ENCODE results near the gene MRPL49. TPM values are rescaled to one million over a fixed set of nuclear protein-coding genes. Genes with fewer than 3 reads are reported as not detected.

The MRPL49 gene
- polyA plus RNA-seq (ENCODE audit: insufficient read length in 10 of 10) = 10 to 100 TPM; 17.5 to 26.5 (median 23.4) TPM
- long read RNA-seq, donor 1, transcript MRPL49-201 (4 exons, 2,019 nt) = major isoform, 5 of 8 reads
- long read RNA-seq, donor 1, partial matches to known transcripts = 0 of 8 reads
- long read RNA-seq, donor 1, other reads (novel, unspliced or antisense) = 0 of 8 reads
- long read RNA-seq, donor 2, transcript MRPL49-201 (4 exons, 2,019 nt) = major isoform, 5 of 6 reads
- long read RNA-seq, donor 2, partial matches to known transcripts = 0 of 6 reads
- long read RNA-seq, donor 2, other reads (novel, unspliced or antisense) = 0 of 6 reads
- long read RNA-seq, donor 3 = 0 reads
- long read RNA-seq, donor 4, transcript MRPL49-201 (4 exons, 2,019 nt) = major isoform, 6 of 8 reads
- long read RNA-seq, donor 4, partial matches to known transcripts = 0 of 8 reads
- long read RNA-seq, donor 4, other reads (novel, unspliced or antisense) = 0 of 8 reads
- long read RNA-seq, donor 5, transcript MRPL49-202 (4 exons, 2,065 nt) = minor isoform, 5 of 84 reads
- long read RNA-seq, donor 5, transcript MRPL49-201 (4 exons, 2,019 nt) = major isoform, 11 of 84 reads
- long read RNA-seq, donor 5, partial matches to known transcripts = 68 of 84 reads
- long read RNA-seq, donor 5, other reads (novel, unspliced or antisense) = 0 of 84 reads
- long read RNA-seq, donor 6, transcript MRPL49-201 (4 exons, 2,019 nt) = major isoform, 8 of 10 reads
- long read RNA-seq, donor 6, partial matches to known transcripts = 0 of 10 reads
- long read RNA-seq, donor 6, other reads (novel, unspliced or antisense) = 0 of 10 reads
- long read RNA-seq, donor 7, transcript MRPL49-201 (4 exons, 2,019 nt) = major isoform, 6 of 6 reads
- long read RNA-seq, donor 7, partial matches to known transcripts = 0 of 6 reads
- long read RNA-seq, donor 7, other reads (novel, unspliced or antisense) = 0 of 6 reads
- long read RNA-seq, donor 8, partial matches to known transcripts = 0 of 3 reads
- long read RNA-seq, donor 8, other reads (novel, unspliced or antisense) = 0 of 3 reads
- long read RNA-seq, donor 9, partial matches to known transcripts = 0 of 3 reads
- long read RNA-seq, donor 9, other reads (novel, unspliced or antisense) = 0 of 3 reads

DNA sequence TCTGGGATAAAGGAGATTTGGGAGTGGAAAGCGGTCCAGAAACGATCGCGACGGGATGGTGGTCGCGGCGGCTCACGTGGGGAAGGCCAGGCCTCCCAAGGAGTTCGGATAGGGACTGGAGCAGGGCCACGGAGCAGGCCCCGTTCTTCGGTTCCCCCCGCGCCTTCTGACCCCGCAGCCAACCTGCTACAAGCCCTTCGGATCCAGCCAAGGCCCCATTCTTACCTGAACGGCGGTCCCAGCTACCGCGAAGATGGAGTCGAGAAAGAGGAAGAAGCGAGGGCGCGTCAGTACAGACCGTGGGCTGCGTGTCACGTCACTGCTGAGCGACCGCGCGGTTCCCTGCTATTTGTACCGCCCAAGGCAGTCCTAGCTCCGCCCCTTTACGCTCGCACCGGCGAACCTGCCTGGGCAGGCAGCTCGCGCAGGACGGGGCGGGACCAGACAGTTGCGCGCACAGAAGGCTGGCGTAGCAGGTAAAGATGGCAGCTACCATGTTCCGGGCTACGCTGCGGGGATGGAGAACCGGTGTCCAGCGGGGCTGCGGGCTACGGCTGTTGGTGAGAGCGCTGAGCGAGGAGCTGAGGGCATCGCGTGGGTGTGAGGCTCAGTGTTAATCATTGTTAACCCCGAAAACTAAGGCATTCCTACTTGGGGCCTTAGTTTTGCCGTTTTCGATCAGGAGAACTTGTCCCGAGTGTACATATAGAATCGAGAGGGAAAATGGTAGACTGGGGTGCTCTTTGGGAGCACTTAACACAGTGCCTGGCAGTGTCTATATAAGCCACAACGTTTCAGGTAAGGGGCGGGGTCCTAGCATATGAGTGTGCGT lies at the start of gene MRPL49, which contains the start of gene FAU:
Gene MRPL49, plus strand, starts transcription at position 457 of the 832 bp plus-strand sequence. Its CDS starts 26 bp downstream, at position 483.
Gene FAU, minus strand, starts transcription at position 270 of the 832 bp plus-strand sequence. CDS start 321 bp downstream, outside the sequence.
- peak; percentile 95 to 99 (median 97) for DNase-seq

DNA sequence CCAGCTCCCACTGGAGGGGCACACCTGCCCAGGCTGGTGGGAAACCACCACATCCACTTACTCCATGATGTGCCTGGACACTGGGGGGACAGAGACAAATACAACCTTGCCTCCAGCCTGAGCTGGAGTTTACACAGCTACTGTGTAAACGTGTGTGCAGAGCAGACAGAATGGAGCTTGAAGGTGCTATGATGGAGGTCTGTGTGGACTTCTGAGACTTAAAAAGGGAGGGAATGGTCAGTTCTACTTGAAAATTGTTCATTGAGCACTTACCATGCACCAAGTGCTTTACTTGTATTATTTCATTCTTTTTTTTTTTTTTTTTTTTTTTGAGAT lies 49.5 kb upstream of the MRPL49 start:
- no peak for DNase-seq

DNA sequence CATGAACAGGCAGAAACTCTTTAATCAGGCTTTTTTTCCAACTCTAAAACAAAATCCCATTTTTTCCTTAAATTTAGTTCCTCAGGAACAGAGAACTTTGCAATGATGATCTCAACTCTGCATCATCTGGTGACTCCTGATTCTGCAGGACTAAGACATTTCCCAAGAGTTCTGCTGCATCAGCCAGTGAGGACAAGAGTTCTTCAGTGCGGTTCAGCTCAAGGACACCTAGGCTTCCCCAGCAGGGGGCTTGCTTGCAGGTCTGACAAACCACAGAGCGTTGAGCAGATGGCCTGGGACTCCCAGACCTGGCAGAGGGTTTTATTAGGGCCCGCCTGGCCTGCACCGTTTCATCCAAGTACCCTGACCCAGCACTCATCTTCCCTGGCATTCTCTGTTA lies 44.7 kb upstream of the MRPL49 start:
- no peak for DNase-seq

DNA sequence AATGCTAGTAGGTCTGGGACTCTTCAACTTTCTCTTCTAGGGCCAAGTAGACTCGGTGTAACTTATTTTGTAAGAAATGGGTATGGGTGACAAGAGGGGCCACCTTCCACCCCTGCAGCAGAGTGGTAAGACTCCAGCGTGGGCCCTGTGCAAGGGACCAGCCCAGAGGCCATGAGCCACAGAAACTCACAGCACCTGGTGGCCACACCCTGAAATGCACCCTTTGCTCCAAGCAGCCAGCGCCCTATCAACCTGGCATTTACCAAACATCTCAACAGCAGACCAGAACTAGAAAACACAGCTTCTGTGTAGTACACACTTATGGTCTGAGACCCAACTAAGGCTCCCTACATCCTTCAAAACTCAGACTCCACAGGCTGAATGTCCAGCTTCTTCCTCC lies 44.0 kb upstream of the MRPL49 start:
- no peak for DNase-seq

DNA sequence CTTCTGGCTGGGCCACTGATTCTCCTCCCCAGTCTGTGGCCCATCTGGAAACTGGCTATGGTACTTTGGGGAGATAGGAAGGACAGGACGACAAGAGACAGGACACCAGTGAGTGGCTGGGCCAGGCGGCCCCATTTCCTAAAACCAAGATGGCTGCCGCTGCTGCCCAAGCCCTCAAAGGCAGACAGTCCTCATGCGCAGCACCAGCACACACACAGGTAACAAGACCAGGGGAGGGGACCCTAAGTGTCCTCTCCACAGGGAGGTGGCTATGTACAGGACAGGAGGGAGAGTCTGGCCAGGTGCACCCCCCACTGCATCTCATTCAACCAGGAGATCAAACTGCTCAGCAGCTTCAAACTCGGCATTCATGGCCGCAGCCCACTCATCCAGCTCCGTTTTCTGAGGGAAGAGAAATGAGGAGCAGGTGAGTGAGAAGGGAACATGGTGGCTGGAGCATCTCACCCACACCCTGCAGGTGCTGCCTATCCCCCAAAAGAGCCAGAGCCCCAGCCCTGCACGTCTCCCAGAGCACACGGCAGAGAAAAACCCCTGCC lies 43.3 kb upstream of the MRPL49 start:
- no peak for DNase-seq

DNA sequence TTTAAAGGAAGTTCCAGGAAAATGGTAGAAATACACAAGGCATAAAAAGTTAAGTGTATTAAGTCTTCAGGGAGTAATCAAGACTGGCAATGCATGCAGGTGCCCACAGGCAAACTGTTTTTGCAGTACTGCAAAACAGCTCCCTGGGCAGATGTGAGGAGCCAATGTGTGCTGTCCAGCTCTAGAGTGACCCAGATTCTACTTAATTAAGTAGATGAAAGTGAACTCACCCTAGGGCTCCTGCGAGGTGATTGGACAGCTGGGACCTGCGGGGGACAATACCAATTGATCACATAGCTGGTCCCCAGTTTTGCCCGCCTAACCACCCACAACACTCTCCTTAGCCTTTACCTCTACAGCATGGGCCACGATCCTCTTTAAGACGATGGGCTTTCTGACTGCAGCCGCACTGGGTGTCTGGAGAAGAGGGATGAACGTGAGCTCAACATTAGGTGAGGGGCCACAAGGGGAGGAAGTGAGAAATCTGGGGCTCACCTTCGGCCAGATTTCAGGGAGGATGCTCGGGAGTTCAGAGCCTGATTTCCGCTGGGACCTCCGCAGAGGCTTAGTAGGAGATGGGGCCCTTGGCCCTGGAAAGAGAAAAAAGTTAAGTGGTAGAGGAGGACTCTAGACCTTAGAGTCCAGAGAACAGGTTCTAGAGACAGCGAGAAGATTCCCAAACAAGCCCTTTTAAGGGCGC lies 38.8 kb upstream of the MRPL49 start:
- DNase-seq = no peak

DNA sequence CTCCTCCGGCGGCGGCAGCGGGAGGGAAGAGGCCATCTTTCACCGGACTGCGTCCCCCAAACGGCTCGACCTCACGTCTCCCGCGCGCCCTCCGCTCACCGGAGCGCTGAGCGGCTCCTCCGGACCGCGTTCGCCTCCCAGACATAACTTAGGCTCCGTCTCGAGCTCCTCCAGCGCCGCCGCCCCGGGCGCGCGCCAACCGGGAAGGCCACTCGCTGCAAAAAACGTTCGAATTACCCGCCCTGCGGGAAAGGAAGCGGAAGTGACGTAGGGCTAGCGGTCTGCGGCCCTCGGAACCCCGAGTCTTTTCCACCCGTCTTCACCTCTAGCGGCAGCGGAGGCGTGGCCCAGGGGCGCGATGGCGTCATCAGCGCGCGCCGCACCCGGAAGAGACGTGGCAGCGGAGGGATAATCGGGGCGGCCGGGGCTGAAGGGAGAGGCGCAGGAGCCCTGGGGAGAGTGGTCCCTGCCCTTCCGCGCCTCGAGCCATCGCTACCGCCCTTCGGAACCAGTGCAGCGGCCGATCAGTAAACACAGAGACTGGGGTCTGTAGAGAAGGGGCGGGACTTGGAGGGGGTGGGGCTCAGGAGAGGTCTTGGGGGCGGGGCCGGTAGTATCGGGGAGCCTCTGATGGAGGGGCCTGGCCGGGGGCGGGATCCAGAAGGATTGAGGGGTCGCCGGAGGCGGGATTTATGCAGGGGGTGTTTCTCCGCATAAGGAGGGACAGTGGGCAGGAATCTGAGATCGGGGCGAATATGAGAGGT lies 38.1 kb upstream of the MRPL49 start, which contains the start of the genes CDCA5 and ZFPL1:
Gene CDCA5, minus strand, starts transcription at position 207 of the 764 bp plus-strand sequence. Its CDS starts 62 bp downstream, at position 145.
Gene ZFPL1, plus strand, starts transcription at position 389 of the 764 bp plus-strand sequence. CDS start 477 bp downstream, outside the sequence.
- peak; percentile 96 to 99 (median 96) for DNase-seq

DNA sequence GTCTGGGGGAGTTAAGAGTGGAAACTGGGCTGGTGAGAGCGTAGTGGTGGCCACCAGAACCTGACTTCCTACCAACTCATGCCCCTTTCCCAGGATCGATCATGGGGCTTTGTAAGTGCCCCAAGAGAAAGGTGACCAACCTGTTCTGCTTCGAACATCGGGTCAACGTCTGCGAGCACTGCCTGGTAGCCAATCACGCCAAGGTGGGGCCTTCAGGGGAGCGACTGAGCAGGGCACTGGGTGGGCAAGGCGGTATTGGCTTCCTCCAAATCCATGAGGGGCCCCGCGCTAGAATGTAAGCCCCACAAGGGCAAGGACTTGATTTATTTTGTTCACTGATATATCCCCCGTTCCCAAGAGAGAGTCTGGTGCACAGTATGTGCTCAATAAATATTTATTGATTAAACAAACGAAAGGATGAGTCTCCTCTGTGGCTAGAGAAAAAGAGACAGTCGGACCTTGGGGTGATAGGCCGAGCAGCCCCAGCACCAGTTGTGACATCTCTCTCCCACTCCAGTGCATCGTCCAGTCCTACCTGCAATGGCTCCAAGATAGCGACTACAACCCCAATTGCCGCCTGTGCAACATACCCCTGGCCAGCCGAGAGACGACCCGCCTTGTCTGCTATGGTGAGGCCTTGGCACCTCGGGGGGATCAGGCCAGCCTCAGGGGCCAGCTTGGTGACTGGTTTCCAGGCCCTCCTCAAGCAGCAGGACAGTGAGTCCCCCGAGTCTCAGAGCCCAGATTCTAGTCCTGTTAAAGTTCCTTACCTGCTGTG lies 37.3 kb upstream of the MRPL49 start:
- no peak for DNase-seq

DNA sequence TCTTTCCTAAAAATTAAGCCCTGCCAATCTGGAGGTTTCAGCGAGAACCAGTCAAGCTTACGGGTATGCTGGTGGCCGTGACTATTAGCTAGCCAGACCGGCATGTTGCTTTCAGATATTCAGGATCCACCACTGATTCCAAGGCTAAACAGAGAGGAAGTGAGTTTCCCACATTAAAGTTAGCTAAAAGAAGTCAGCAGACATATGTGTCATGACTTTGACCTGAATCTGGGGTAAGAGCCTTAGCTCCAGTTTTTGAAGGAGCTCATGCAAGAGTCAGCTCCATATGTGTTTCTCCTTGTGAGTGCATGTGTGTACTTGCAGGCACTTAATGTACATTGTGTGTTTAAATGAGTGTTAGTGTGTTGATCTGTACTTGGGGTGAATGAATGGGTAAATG lies 36.7 kb upstream of the MRPL49 start:
- DNase-seq = no peak

DNA sequence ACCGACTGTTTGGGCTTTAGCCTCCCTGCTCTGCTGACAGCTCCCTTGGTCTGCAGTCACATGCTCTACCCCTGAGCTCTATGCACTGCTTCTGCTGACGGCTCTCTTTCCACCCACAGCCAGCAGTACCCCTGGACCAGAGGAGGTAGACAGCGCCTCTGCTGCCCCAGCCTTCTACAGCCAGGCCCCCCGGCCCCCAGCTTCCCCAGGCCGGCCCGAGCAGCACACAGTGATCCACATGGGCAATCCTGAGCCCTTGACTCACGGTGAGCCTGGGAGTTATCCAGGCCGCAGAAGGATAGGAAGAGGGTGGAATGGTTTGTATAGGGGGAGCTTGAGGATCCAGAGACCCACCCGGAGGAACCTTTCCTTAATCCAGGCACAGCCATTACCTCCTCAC lies 35.3 kb upstream of the MRPL49 start:
- DNase-seq = no peak

DNA sequence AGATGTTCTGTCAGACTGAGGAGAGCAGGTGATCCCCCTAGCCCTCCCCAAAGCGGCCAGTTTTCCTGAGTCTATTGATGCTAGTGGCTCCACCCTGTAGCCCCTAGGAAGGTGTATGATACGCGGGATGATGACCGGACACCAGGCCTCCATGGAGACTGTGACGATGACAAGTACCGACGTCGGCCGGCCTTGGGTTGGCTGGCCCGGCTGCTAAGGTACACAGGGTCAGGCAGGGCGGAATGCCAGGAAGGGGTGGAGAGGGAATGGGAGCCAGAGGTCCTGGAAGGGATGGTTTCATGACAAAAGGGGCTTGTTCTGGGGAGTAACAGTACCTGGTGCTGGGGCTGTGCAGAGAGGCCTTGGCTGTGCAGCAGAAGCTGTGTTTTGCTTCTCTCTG lies 34.9 kb upstream of the MRPL49 start:
- no peak for DNase-seq

DNA sequence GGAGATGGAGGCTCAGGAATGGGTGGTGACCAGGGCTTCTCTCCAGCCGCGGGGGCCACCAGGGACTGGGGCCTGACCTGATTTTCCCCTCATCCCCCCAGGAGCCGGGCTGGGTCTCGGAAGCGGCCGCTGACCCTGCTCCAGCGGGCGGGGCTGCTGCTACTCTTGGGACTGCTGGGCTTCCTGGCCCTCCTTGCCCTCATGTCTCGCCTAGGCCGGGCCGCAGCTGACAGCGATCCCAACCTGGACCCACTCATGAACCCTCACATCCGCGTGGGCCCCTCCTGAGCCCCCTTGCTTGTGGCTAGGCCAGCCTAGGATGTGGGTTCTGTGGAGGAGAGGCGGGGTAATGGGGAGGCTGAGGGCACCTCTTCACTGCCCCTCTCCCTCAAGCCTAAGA lies 34.3 kb upstream of the MRPL49 start:
- DNase-seq = no peak

DNA sequence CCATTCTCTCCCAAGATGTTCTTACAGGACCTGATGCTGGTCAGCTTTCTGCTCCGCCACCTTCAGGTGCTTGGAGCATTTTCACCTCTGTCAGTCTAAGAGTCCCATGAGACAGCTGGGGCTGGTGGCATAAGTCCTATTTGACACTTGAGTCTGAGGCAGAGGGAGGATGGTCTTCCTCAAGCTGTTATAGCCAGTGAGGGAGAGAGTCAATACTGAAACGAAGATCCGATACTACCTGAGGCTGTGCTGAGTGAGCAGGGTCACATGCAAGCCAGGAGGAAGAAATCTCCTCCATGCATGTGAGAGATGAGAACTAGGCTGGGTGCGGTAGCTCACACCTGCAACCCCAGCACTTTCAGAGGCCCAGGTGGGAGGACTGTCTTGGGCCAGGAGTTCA lies 32.5 kb upstream of the MRPL49 start:
- no peak for DNase-seq

DNA sequence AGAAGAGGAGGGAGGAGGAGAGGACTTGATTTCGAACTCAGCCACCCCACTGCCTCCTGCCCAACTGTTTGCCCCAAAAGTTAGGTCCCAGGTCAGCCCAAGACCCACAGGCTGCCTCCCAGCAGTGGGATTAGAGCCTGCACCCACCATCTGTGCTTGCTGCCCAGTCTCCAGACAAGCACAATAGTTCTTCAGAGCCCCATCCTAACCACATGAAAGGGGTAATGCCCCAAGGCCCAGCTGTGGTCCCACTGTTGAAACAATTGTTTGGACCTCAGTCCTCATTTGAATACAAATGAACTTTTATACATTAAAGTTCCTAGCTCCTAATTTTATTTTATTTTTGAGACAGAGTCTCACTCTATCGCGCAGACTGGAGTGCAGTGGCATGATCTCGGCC lies 31.5 kb upstream of the MRPL49 start:
- no peak for DNase-seq

DNA sequence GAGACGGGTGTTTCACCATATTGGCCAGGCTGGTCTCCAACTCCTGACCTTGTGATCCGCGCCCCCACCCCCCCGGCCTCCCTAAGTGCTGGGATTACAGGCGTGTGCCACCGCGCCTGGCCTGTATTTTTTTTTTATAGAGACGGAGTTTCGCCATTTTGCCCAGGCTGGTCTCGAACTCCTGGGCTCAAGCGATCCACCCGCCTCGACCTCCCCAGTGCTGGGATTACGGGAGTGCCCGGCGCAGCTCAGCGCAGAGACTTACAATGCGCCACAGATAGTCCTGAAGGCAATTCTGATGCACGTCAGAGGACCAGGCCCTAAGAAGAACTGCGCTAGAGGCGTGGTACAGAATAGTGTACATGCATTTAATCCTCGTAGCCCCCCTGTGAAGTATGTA lies 26.7 kb upstream of the MRPL49 start:
- DNase-seq = no peak

DNA sequence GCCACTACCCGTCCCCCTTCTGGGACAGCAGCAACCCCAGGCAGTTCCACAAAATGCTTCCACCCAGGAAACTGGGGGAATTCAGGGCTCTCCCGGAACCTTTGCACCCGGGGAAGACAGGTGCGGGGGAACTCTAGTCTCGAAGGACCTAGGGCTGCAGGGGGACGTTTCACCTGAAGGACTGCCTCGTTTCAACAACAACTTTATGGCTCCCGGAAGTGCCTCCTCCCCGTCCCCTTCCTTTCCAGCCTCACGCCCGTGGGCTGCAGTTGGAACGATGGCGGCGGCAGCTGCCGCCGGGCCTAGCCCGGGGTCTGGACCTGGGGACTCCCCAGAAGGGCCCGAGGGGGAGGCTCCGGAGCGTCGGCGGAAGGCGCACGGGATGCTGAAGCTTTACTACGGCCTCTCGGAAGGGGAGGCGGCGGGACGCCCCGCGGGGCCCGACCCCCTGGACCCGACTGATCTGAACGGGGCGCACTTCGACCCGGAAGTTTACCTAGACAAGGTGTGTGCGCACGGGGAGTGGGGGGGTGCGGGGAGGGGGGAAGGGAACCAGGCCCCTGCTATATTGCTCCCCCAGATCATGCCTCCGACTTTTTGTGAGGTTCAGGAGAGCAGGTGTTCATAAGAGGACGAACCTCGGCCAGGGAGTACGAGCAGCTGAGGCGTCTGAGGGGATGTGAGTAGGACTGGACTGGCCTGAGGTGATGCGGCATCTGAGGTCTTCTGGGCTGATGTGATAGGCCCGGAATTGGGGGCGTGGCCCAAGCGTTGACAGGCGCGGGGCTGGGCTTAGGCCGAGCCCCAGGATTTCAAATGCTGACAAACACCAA lies 25.9 kb upstream of the MRPL49 start, which contains the start of gene VPS51:
Gene VPS51, plus strand, starts transcription at position 241 of the 833 bp plus-strand sequence. Its CDS starts 37 bp downstream, at position 278.
- peak; percentile 91 to 94 (median 92) for DNase-seq

DNA sequence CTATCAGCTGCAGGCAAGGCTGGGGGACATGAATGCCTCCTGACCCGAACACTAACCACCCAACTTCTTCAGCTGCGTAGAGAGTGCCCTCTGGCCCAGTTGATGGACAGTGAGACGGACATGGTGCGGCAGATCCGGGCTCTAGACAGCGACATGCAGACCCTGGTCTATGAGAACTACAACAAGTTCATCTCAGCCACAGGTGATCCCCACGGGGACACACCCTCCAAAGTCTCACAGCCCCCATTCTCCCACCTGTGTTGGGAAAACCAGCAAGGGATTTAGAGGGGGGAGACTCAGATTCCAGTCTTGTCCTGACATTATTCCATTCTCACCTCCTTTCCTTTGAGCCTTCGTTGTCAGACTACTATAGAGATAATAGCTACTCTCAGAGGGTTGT lies 25.2 kb upstream of the MRPL49 start:
- no peak for DNase-seq
